Mammary microvascular endothelial cell (primary cell): ENCODE measurements around the gene NAALAD2. TPM values are rescaled to one million over a fixed set of nuclear protein-coding genes. Genes with fewer than 3 reads are reported as not detected.

Experiments used
- total RNA-seq: library from RNA; depleted of rRNA; stranded (reverse); fragments of >200 nt; gene quantifications from 2 replicates; pipeline ENCODE4 v1.2.3, GENCODE V29; 2015

NAALAD2 gene
- total RNA-seq, result 0.13 and 0.20 TPM in 2 replicates

GRCh38 chr11:90134478-90135003, at the start of gene NAALAD2:
NAALAD2 (plus strand) TSS chr11:90134663; CDS start chr11:90134759, 96 bp downstream.

GRCh38 chr11:90085650-90086049, 48.8 kb upstream of the NAALAD2 start, which contains the start of gene UBTFL1:
UBTFL1 (plus strand) TSS chr11:90085950; CDS start chr11:90085950, 0 bp downstream.

GRCh38 chr11:90222459-90223247, 88.2 kb downstream of the NAALAD2 start, which contains the start of gene CHORDC1:
CHORDC1 (minus strand) TSS chr11:90223049; CDS start chr11:90222954, 95 bp downstream.

Other genes starting within 250 kb of the NAALAD2 start
- not detected in 2 replicates for gene TRIM49D1, start 212.4 kb upstream of the NAALAD2 start, total RNA-seq
- gene TRIM49D2, start 210.6 kb upstream of the NAALAD2 start, total RNA-seq, result not detected in 2 replicates
- not detected in 2 replicates for gene TRIM64, start 168.6 kb upstream of the NAALAD2 start, total RNA-seq
- gene TRIM49C, start 103.6 kb upstream of the NAALAD2 start, total RNA-seq, result not detected in 2 replicates
- not detected in 2 replicates for gene UBTFL1, start 48.7 kb upstream of the NAALAD2 start, total RNA-seq
- 51.1 and 66.2 TPM in 2 replicates for gene CHORDC1, start 88.4 kb downstream of the NAALAD2 start, total RNA-seq